SK-MEL-5 (cell line): Measurements from ENCODE around the gene C9orf43. TPM values are rescaled to one million over a fixed set of nuclear protein-coding genes. Genes with fewer than 3 reads are reported as not detected.

Experiments used
- DNase-seq: peaks from one replicate; pipeline ENCODE4 v3.0.0-alpha.2; 2016; ENCODE audit warnings: low read depth, low spot score
- in situ Hi-C: cut with HindIII; loops from 2 replicates; pipeline ENCODE4 v1.10.0; 2016; ENCODE audit warnings: low sequenced_read_pairs, high pct_unique_total_duplicates, low pct_unique_long_range_greater_than_20kb
- total RNA-seq: library from RNA; depleted of rRNA; stranded (reverse); fragments of >200 nt; shearing (Covaris generic); gene quantifications from 2 replicates; pipeline ENCODE4 v1.2.3, GENCODE V29; 2014; rRNA removed

The C9orf43 gene
- total RNA-seq, 1 experiment from 2014 or later = 1.1 TPM

DNA sequence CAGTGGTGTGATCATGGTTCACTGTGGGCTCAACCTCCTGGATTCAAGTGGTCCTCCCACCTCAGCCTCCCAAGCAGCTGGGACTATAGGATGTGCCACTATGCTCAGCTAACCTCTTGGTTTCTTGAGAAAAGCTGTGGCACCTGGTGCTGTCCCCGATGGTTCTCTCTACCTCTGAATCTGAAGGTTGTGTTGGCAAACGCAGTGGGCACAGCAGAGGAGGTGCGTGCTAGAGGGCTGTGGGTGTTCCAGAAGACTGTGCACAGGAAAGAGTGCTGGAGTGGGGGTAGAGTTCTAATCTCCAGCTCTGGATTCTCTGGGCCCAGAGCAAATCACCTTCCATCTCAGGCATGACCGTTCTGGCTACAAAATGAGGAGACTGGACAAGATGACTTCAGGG is 65.4 kb downstream of the C9orf43 start:
- no peak for DNase-seq
- in situ Hi-C loops = no loop called here

DNA sequence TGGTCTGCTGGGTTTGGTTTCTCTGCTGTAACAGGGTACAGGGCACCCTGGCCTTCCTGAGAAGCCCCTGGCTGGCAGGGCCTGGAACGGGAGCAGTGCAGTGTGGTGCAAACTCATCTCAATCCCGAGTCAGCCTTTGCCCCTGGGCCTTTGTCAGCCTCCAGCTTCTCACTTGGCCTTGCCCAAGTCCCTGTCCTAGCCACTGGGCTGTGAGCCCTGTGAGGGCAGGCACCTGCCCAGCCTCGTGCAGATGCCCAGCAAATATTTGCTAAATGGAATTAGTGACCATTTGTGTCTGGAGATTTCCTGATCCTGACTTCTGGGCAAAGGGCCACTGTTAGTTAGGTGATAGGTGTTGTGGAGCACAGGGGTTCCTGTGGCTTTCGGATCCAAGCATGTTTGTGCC is 66.0 kb downstream of the C9orf43 start:
- in situ Hi-C loops = no loop called here

DNA sequence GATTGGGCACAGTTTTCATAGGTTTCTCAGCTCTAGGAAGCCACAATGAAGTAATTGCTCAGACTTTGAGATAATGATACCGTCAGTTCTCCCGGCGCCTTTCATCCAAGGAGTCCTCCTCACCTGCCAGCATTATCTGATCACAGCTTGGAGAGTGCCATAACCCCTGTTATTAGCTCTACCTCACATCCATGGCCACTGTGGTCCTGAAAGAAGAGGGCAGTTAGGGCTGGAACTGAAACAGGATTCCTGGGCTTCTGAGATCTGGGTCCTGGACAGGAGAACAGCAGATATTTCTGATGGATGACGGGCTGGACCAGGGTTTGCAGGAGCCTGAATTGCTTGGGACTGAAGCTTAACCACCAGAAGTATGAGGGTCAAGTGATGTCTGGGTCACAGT is 66.5 kb downstream of the C9orf43 start:
- DNase-seq = no peak
- in situ Hi-C loops = no loop called here

More for the DNA sequence above, 66.0 kb downstream of the C9orf43 start:
- no peak for DNase-seq

DNA sequence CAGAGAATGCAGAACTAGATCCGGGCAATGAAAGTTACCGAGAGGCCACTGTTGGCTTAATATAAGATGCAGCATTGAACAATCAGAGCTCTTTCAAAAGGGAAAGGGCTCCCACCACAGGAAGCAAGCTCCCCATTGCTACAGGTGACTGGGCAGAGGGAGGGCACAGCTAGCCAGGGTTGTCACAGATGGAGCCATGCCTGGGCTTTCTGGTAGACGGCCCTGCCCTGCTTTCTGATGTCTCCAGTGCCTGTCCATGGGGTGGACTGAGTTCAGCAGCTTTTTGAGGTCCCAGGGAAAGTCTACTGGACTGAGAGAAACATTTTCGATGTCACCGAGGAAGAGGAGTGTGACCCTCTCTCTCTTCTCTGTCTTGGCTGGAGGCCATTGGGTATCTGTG is 67.1 kb downstream of the C9orf43 start:
- no peak for DNase-seq
- in situ Hi-C loops = no loop called here

DNA sequence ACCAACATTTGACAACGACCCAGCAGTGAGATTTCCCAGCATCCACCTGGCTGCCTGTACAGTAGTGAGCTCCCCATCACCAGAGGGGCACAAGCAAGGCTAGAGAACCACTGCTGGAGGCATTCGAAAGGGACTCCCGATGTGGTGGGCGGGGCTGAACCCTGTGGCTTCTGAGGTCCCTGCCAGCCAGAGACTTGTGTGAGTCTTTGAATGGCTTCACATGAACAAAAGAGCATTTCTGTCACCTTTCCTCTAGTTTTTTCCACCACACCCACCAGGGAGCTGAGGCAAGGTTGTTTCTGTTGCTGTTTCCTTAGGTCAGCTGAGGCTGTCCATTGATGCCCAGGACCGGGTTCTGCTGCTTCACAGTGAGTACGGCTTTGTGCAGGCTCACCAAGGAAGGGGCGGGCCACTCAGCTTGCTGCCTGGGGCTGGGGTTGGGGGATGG is 68.7 kb downstream of the C9orf43 start:
- DNase-seq = peak; percentile 40
- in situ Hi-C loops = no loop called here

Other genes with a start within 250 kb of the C9orf43 start
- gene FKBP15, start 189.5 kb upstream of the C9orf43 start, total RNA-seq = 34.9 and 35.1 TPM in 2 replicates
- gene SLC31A1, start 189.2 kb upstream of the C9orf43 start, total RNA-seq = 104 and 105 TPM in 2 replicates
- 33.7 and 44.8 TPM in 2 replicates for gene CDC26, start 135.2 kb upstream of the C9orf43 start, total RNA-seq
- gene PRPF4, start 135.1 kb upstream of the C9orf43 start, total RNA-seq = 44.7 and 59.0 TPM in 2 replicates
- gene RNF183, start 107.4 kb upstream of the C9orf43 start, total RNA-seq = not detected in 2 replicates
- gene WDR31, start 70.5 kb upstream of the C9orf43 start, total RNA-seq = 2.2 and 2.4 TPM in 2 replicates
- not detected in 2 replicates for gene BSPRY, start 61.2 kb upstream of the C9orf43 start, total RNA-seq
- 31.1 and 33.8 TPM in 2 replicates for gene HDHD3, start 33.8 kb upstream of the C9orf43 start, total RNA-seq
- 17.7 and 18.5 TPM in 2 replicates for gene ALAD, start 9.5 kb upstream of the C9orf43 start, total RNA-seq
- gene POLE3, start 72 bp upstream of the C9orf43 start, total RNA-seq = 73.8 and 78.2 TPM in 2 replicates
- gene RGS3, start 53.0 kb downstream of the C9orf43 start, total RNA-seq = 23.3 and 25.0 TPM in 2 replicates